Vagina (tissue), 2 donors: ENCODE data around the gene DOK6.

Source experiments
- CTCF ChIP-seq, 3 experiments: fragments of 450-650 bp in 2 of 3; fragments of 200-600 bp in 1 of 3; sonication (generic) in 1 of 3; IDR thresholded peaks; one replicate each; pipeline ENCODE4 v1.5.1; 2017 to 2019; ENCODE audit warnings: antibody characterized with exemption in 3 of 3, mild to moderate bottlenecking in 2 of 3, moderate library complexity in 2 of 3
- POLR2A ChIP-seq, 2 donors: fragments of 450-650 bp; IDR thresholded peaks; one replicate each; pipeline ENCODE4 v1.6.1; 2017; ENCODE audit warnings: antibody characterized with exemption in 2 of 2, mild to moderate bottlenecking in 2 of 2, moderate library complexity in 2 of 2
- POLR2AphosphoS5 ChIP-seq, 2 donors: sonication (generic); formaldehyde crosslinking; IDR thresholded peaks; one replicate each; pipeline ENCODE4 v1.9.0; 2017; ENCODE audit warnings: antibody characterized with exemption in 2 of 2, mild to moderate bottlenecking in 2 of 2, low read depth in 1 of 2; ENCODE audit not compliant: insufficient read depth in 1 of 2

- TF ChIP-seq CTCF (IDR thresholded peaks at IDR 0.05) (no peak), POLR2A (IDR thresholded peaks at IDR 0.05) (no peak), POLR2AphosphoS5 (IDR thresholded peaks at IDR 0.05; ENCODE audit: insufficient read depth in 1 of 2, low read depth in 1 of 2) (no peak)
Observed at GRCh38 chr18:69557282-69557681, 156.6 kb downstream of the DOK6 start.
